BJ (cell line): Measurements from ENCODE around the gene SMOC2. TPM values are rescaled to one million over a fixed set of nuclear protein-coding genes. Genes with fewer than 3 reads are reported as not detected.

ENCODE experiments used
- CTCF ChIA-PET: fragments of 350-600 bp; formaldehyde crosslinking; extraction: SDS; loops from one replicate; lab custom pipeline; 2021; ENCODE audit warnings: antibody characterized with exemption, inconsistent platforms; lab: Yijun Ruan, JAX
- POLR2A ChIA-PET: fragments of 300-600 bp; sonication (Branson Sonifier 250); formaldehyde crosslinking; extraction: SDS; loops from one replicate; lab custom pipeline; 2021; ENCODE audit warnings: antibody characterized with exemption; lab: Charles Lee
- DNase-seq: peaks from one replicate; pipeline ENCODE4 v3.0.0-alpha.2; 2011; ENCODE audit warnings: low read depth
- H3K27me3 ChIP-seq: 2 replicates; pipeline ENCODE4 v1.6.0; 2011; ENCODE audit warnings: low read length; ENCODE audit not compliant: control insufficient read depth, insufficient read depth
- H3K36me3 ChIP-seq: 2 replicates; pipeline ENCODE4 v1.5.1; 2011; ENCODE audit warnings: low read length; ENCODE audit not compliant: control insufficient read depth, insufficient read depth
- H3K4me3 ChIP-seq: 2 replicates; pipeline ENCODE4 v1.5.1; 2011; ENCODE audit warnings: low read depth, mild to moderate bottlenecking, control low read depth, low read length
- polyA plus RNA-seq: library from polyadenylated mRNA; depleted of rRNA; stranded (reverse); fragments of >200 nt; gene quantifications from 2 replicates; pipeline ENCODE4 v1.2.3, GENCODE V29; 2011
- TF ChIP-seq, protein P1 (sequence below): IDR thresholded peaks from 2 replicates; pipeline ENCODE4 v1.5.1; 2011; ENCODE audit warnings: low read depth, mild to moderate bottlenecking, control low read depth, inconsistent platforms, low read length, moderate library complexity; ENCODE audit not compliant: insufficient read depth

Gene SMOC2
- polyA plus RNA-seq, 1 experiment: not detected

GRCh38 chr6:168664956-168665355 lies 224.0 kb downstream of the SMOC2 start:
- DNase-seq: no peak

DNA sequence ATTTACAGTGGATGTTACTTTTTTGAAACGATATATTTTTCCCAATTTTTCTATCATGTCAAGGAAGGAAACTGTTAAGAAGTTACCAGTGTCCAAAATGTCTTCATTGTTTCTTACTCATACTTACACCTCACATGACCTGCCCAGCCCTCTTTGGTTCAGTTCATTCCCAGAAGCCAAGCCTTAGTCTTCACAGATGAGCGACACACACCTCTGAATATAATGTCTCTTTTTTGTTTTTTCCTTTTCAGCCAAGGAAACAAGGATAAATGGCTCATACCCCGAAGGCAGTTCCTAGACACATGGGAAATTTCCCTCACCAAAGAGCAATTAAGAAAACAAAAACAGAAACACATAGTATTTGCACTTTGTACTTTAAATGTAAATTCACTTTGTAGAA lies 225.2 kb downstream of the SMOC2 start:
- CTCF ChIA-PET: no interaction called here
- no peaks in the 10 kb centered on the region for H3K27me3 ChIP-seq
- no peaks in the 10 kb centered on the region for H3K36me3 ChIP-seq
- DNase-seq: no peak
- no peak overlapping the region for H3K4me3 ChIP-seq
- POLR2A ChIA-PET: no interaction called here
- TF ChIP-seq, protein P1, sequence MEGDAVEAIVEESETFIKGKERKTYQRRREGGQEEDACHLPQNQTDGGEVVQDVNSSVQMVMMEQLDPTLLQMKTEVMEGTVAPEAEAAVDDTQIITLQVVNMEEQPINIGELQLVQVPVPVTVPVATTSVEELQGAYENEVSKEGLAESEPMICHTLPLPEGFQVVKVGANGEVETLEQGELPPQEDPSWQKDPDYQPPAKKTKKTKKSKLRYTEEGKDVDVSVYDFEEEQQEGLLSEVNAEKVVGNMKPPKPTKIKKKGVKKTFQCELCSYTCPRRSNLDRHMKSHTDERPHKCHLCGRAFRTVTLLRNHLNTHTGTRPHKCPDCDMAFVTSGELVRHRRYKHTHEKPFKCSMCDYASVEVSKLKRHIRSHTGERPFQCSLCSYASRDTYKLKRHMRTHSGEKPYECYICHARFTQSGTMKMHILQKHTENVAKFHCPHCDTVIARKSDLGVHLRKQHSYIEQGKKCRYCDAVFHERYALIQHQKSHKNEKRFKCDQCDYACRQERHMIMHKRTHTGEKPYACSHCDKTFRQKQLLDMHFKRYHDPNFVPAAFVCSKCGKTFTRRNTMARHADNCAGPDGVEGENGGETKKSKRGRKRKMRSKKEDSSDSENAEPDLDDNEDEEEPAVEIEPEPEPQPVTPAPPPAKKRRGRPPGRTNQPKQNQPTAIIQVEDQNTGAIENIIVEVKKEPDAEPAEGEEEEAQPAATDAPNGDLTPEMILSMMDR: no peak

More at GRCh38 chr6:168664956-168665355, 224.0 kb downstream of the SMOC2 start:
- TF ChIP-seq, protein P1: no peak
- ChIA-PET POLR2A (no interaction called here), CTCF (no interaction called here)
- Histone ChIP-seq H3K36me3 (no peaks in the 10 kb centered on the region), H3K4me3 (no peak overlapping the region), H3K27me3 (no peaks in the 10 kb centered on the region)

- no peaks in the 10 kb centered on the region for H3K36me3 ChIP-seq
- no peaks in the 10 kb centered on the region for H3K27me3 ChIP-seq
- TF ChIP-seq, protein P1: no peak
- H3K4me3 ChIP-seq: no peak overlapping the region
- DNase-seq: no peak
- ChIA-PET POLR2A (no interaction called here), CTCF (interaction anchor here (0.9 kb wide), 1 partner anchor 65 kb away, joined by 3 read pairs; no protein-coding TSS in a partner anchor)
Measured at GRCh38 chr6:168666699-168667427, 225.9 kb downstream of the SMOC2 start.

DNA sequence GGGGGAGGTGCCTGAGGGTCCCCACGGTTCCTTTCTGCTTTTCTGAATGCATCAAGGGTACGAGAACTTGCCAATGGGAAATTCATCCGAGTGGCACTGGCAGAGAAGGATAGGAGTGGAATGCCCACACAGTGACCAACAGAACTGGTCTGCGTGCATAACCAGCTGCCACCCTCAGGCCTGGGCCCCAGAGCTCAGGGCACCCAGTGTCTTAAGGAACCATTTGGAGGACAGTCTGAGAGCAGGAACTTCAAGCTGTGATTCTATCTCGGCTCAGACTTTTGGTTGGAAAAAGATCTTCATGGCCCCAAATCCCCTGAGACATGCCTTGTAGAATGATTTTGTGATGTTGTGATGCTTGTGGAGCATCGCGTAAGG lies 226.4 kb downstream of the SMOC2 start:
- POLR2A ChIA-PET: no interaction called here

GRCh38 chr6:168670401-168670985 lies 229.5 kb downstream of the SMOC2 start:
- Histone ChIP-seq H3K27me3 (no peaks in the 10 kb centered on the region), H3K4me3 (no peak overlapping the region), H3K36me3 (no peaks in the 10 kb centered on the region)
- ChIA-PET CTCF (no interaction called here), POLR2A (no interaction called here)
- TF ChIP-seq, protein P1: no peak
- no peak for DNase-seq

More for the DNA sequence above, 226.4 kb downstream of the SMOC2 start:
- TF ChIP-seq, protein P1: no peak
- DNase-seq: no peak
- Histone ChIP-seq H3K27me3 (no peaks in the 10 kb centered on the region), H3K36me3 (no peaks in the 10 kb centered on the region), H3K4me3 (no peak overlapping the region)
- CTCF ChIA-PET: interaction anchor here (0.9 kb wide), 1 partner anchor 65 kb away, joined by 3 read pairs; no protein-coding TSS in a partner anchor
